SK-N-SH treated with all-trans-retinoic acid at 6 μM for 48 hours (cell line): Measurements from ENCODE around the gene MTO1.

Experiments
- CSDC2 ChIP-seq: fragments of 250-450 bp; sonication (Bioruptor Pico); IDR thresholded peaks from 2 replicates; pipeline ENCODE4 v1.5.0; 2020; ENCODE audit warnings: mild to moderate bottlenecking, moderate library complexity
- OSR1 ChIP-seq: fragments of 250-450 bp; sonication (Bioruptor Pico); IDR thresholded peaks from 2 replicates; pipeline ENCODE4 v1.8.0; 2022; ENCODE audit warnings: moderate library complexity, mild to moderate bottlenecking, inconsistent platforms
- RARB ChIP-seq: fragments of 250-450 bp; sonication (Bioruptor Pico); IDR thresholded peaks from 2 replicates; pipeline ENCODE4 v1.8.0; 2021; ENCODE audit warnings: mild to moderate bottlenecking, moderate library complexity
- TCF4 ChIP-seq: fragments of 250-450 bp; sonication (Bioruptor Pico); IDR thresholded peaks from 2 replicates; pipeline ENCODE4 v1.8.0; 2021; ENCODE audit warnings: mild to moderate bottlenecking, moderate library complexity, borderline replicate concordance
- TOX ChIP-seq: fragments of 250-450 bp; sonication (Bioruptor Pico); IDR thresholded peaks from 2 replicates; pipeline ENCODE4 v1.8.0; 2021; ENCODE audit warnings: mild to moderate bottlenecking, moderate library complexity, borderline replicate concordance
- ZC3H10 ChIP-seq: fragments of 250-450 bp; sonication (Bioruptor Pico); IDR thresholded peaks from 2 replicates; pipeline ENCODE4 v1.5.1; 2021; ENCODE audit warnings: mild to moderate bottlenecking, moderate library complexity
- ZFP3 ChIP-seq: fragments of 250-450 bp; sonication (Bioruptor Pico); IDR thresholded peaks from 2 replicates; pipeline ENCODE4 v1.5.0; 2020; ENCODE audit warnings: mild to moderate bottlenecking, moderate library complexity
- ZNF70 ChIP-seq: fragments of 450-650 bp; formaldehyde crosslinking; IDR thresholded peaks from 2 replicates; pipeline ENCODE4 v1.5.0; 2020; ENCODE audit warnings: mild to moderate bottlenecking, moderate library complexity
- TF ChIP-seq, protein P1 (sequence below): fragments of 250-450 bp; sonication (Bioruptor Pico); IDR thresholded peaks from 2 replicates; pipeline ENCODE4 v1.8.0; 2020; ENCODE audit warnings: mild to moderate bottlenecking, moderate library complexity, borderline replicate concordance

DNA sequence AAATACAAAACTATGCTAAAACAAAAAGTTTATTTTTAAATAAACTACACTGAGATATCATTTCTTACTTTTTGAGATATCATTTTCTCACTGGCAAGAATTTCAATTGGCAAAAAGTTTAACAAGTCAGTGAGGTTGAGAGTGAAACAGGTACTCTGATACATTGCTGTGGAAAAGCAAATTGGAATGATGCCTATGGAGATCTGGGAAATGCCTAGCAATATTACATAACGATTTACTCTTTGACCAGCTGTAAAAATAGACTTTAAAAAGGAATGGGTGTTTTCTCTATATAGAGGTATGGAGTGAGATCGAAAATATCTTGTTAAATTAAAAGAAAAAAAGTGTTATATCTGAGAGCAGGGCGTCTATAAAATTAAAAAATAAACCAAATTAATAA is 26.3 kb upstream of the MTO1 start:
- TF ChIP-seq OSR1 (CRISPR knock-in tag) (no peak), ZC3H10 (CRISPR knock-in tag) (no peak), CSDC2 (CRISPR knock-in tag) (no peak), ZFP3 (no peak), TOX (CRISPR knock-in tag) (no peak), TCF4 (no peak), ZNF70 (CRISPR knock-in tag) (no peak), RARB (CRISPR knock-in tag) (no peak)
- TF ChIP-seq, protein P1, sequence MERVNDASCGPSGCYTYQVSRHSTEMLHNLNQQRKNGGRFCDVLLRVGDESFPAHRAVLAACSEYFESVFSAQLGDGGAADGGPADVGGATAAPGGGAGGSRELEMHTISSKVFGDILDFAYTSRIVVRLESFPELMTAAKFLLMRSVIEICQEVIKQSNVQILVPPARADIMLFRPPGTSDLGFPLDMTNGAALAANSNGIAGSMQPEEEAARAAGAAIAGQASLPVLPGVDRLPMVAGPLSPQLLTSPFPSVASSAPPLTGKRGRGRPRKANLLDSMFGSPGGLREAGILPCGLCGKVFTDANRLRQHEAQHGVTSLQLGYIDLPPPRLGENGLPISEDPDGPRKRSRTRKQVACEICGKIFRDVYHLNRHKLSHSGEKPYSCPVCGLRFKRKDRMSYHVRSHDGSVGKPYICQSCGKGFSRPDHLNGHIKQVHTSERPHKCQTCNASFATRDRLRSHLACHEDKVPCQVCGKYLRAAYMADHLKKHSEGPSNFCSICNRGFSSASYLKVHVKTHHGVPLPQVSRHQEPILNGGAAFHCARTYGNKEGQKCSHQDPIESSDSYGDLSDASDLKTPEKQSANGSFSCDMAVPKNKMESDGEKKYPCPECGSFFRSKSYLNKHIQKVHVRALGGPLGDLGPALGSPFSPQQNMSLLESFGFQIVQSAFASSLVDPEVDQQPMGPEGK (CRISPR knock-in tag), result no peak
